ENCODE results near the gene PLEKHO1. TPM values are rescaled to one million over a fixed set of nuclear protein-coding genes. Genes with fewer than 3 reads are reported as not detected.
A peak's percentile ranks its signal among the peaks of the same experiment; 100 is the strongest.

PLEKHO1 gene
- total and polyA plus RNA-seq, 4 donors: 41.6 to 88.0 (median 60.1) TPM

DNA sequence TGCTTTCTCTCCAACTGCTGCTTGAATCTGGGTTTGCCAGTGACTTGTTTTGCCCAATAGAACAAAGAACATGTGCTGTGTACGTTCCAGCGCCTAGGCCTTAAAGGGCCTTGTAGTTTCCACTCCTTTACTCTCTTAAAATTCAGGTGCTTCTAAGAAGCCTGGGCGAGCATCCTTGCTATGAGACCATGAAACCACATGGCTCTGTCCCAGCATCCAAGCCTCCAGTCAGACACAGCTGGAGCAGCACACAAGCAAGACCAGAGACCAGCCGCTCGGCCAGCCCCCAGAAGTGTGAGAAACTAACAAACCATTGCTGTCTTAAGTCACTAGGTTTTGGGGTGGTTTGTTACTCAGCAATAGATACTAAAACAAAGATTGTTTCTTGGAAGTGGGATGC lies 15.1 kb downstream of the PLEKHO1 start:
- ATAC-seq (ENCODE audit: insufficient read depth, low FRiP score) (no peak), DNase-seq (peak in 1 of 3 donors; percentile 53)
- Histone ChIP-seq H3K36me3 (ENCODE audit: control insufficient read depth in 4 of 4, insufficient read depth in 4 of 4, low read length in 4 of 4) (peaks cover 0 to 9% (median 2%) of the 10 kb centered on the region in 4 donors), H3K4me3 (no peak overlapping the region), H3K9me3 (ENCODE audit: control insufficient read depth in 4 of 4, insufficient read depth in 3 of 4, low read length in 3 of 4) (no peaks in the 10 kb centered on the region), H3K27ac (ENCODE audit: low read depth in 1 of 2, low read length in 1 of 2) (no peak overlapping the region), H3K27me3 (ENCODE audit: control insufficient read depth in 3 of 3, insufficient read depth in 3 of 3, low read length in 2 of 3) (no peaks in the 10 kb centered on the region), H3K4me1 (ENCODE audit: control insufficient read depth in 5 of 5, insufficient read depth in 5 of 5, low read length in 5 of 5) (peaks cover 3 to 45% (median 20%) of the 10 kb centered on the region in 5 donors), H3K9ac (ENCODE audit: insufficient read depth in 1 of 2, low read length in 2 of 2) (no peak overlapping the region)
- 88 to 90% methylated on average over 5 of the region's 5 CpGs for WGBS, 2 donors
- TF ChIP-seq, protein P1, sequence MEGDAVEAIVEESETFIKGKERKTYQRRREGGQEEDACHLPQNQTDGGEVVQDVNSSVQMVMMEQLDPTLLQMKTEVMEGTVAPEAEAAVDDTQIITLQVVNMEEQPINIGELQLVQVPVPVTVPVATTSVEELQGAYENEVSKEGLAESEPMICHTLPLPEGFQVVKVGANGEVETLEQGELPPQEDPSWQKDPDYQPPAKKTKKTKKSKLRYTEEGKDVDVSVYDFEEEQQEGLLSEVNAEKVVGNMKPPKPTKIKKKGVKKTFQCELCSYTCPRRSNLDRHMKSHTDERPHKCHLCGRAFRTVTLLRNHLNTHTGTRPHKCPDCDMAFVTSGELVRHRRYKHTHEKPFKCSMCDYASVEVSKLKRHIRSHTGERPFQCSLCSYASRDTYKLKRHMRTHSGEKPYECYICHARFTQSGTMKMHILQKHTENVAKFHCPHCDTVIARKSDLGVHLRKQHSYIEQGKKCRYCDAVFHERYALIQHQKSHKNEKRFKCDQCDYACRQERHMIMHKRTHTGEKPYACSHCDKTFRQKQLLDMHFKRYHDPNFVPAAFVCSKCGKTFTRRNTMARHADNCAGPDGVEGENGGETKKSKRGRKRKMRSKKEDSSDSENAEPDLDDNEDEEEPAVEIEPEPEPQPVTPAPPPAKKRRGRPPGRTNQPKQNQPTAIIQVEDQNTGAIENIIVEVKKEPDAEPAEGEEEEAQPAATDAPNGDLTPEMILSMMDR (IDR thresholded peaks at IDR 0.05; ENCODE audit: control extremely low read depth, extremely low read depth): no peak

DNA sequence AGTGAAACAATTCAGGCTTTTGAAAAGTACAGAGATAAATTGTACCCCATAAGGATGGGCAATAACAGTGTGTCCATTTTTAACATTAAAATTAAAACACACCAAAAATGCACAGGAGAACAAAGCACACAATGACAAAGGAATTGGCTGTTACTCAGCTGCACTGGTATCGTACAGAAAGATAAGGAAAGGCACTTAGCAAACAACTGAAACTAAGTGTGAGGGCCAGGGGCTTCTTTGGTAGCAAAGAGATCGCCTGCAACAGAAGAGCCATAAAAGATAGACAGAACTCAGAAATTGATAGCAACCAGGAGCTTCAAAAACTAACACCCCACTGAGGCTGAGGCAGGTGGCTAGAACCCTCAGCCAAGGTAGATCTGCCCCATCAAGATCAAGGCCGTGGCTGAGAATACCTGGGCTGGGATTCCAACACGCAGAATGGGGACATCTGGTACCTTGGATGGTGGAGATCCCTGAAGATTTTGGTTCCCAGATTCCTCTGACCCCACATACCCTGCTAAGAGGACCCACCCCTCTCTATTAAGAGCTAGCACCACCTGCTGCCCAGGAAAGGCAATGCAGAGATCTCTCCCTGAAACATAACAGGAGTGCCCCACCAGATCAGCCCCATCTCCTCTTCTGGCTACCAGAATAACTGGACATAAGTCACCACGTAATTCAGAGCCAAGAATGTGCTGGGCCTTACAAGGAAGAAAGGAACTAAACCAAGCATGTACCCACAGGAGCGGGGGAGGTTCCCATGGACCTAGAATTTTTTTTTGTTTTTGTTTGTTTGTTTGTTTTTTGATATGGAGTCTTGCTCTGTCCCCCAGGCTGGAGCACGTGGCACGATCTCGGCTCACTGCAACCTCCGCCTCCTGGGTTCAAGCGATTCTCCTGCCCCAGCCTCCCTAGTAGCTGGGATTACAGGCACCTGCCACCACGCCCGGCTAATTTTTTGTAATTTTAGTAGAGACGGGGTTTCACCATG lies 16.2 kb downstream of the PLEKHO1 start:
- H3K27me3 ChIP-seq (ENCODE audit: control insufficient read depth in 3 of 3, insufficient read depth in 3 of 3, low read length in 2 of 3): no peaks in the 10 kb centered on the region
- WGBS, 2 donors: 68 to 69% methylated on average over 14 of the region's 14 CpGs
- no peak overlapping the region for H3K4me3 ChIP-seq
- no peak overlapping the region for H3K9ac ChIP-seq (ENCODE audit: insufficient read depth in 1 of 2, low read length in 2 of 2)
- H3K9me3 ChIP-seq (ENCODE audit: control insufficient read depth in 4 of 4, insufficient read depth in 3 of 4, low read length in 3 of 4): no peaks in the 10 kb centered on the region
- no peak for ATAC-seq (ENCODE audit: insufficient read depth, low FRiP score)
- no peak overlapping the region for H3K27ac ChIP-seq (ENCODE audit: low read depth in 1 of 2, low read length in 1 of 2)
- peaks cover 3 to 38% (median 19%) of the 10 kb centered on the region in 5 donors for H3K4me1 ChIP-seq (ENCODE audit: control insufficient read depth in 5 of 5, insufficient read depth in 5 of 5, low read length in 5 of 5)
- DNase-seq: peak; percentile 61 to 64 (median 63)
- H3K36me3 ChIP-seq (ENCODE audit: control insufficient read depth in 4 of 4, insufficient read depth in 4 of 4, low read length in 4 of 4): peaks cover 0 to 3% (median 0%) of the 10 kb centered on the region in 4 donors
- TF ChIP-seq, protein P1 (IDR thresholded peaks at IDR 0.05; ENCODE audit: control extremely low read depth, extremely low read depth): peak; percentile 42

DNA sequence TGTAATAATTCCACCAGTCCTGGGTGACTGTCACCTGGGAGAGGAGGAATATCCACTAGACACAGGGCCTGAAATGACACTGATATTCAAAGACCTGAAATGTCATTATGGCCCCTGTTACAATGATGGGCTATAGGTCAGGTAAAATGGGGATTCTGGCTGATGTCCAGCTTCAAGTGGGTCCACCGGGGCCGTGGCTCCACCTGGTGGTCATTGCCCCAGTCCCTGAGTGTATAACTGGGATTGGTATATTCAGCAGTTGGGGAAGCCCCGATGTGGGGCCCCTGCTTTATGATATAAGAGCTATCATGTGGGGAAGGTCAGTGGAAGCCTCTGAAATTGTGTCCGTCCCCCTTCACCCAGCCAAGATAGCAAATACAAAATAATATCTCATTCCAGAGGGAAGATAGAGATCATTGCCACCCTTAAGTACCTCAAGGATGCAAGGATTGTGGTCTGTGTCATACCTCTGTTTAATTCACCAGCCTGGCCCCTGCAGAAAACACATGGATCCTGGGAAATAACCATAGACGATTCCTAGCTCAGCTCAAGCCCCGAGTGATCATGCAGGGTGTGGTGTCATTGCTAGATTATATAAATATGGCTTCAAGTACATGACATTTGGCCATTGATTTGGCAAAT lies 19.4 kb downstream of the PLEKHO1 start:
- 19 to 25% methylated on average over 6 of the region's 6 CpGs for WGBS, 2 donors
- no peaks in the 10 kb centered on the region for H3K27me3 ChIP-seq (ENCODE audit: control insufficient read depth in 3 of 3, insufficient read depth in 3 of 3, low read length in 2 of 3)
- H3K27ac ChIP-seq (ENCODE audit: low read depth in 1 of 2, low read length in 1 of 2): no peak overlapping the region
- ATAC-seq (ENCODE audit: insufficient read depth, low FRiP score) (peak; percentile 63), DNase-seq (peak; percentile 65 to 73 (median 68))
- no peaks in the 10 kb centered on the region for H3K9me3 ChIP-seq (ENCODE audit: control insufficient read depth in 4 of 4, insufficient read depth in 3 of 4, low read length in 3 of 4)
- H3K36me3 ChIP-seq (ENCODE audit: control insufficient read depth in 4 of 4, insufficient read depth in 4 of 4, low read length in 4 of 4): no peaks in the 10 kb centered on the region
- H3K4me1 ChIP-seq (ENCODE audit: control insufficient read depth in 5 of 5, insufficient read depth in 5 of 5, low read length in 5 of 5): peaks cover 0 to 11% (median 2%) of the 10 kb centered on the region in 5 donors
- H3K9ac ChIP-seq (ENCODE audit: insufficient read depth in 1 of 2, low read length in 2 of 2): no peak overlapping the region
- H3K4me3 ChIP-seq: no peak overlapping the region
- TF ChIP-seq, protein P1 (IDR thresholded peaks at IDR 0.05; ENCODE audit: control extremely low read depth, extremely low read depth): peak; percentile 54
